Fibroblast of pulmonary artery (primary cell): ENCODE measurements around the gene PTPRN2.

Source experiments
- DNase-seq: peaks from one replicate; pipeline ENCODE4 v3.0.0-alpha.2; 2010; ENCODE audit warnings: low read depth
- H3K4me3 ChIP-seq: replicated peaks from 2 replicates; pipeline ENCODE4 v1.5.1; 2011; ENCODE audit warnings: low read depth, mild to moderate bottlenecking, control low read depth, low read length, moderate library complexity
- TF ChIP-seq, protein P1 (sequence below): IDR thresholded peaks from 2 replicates; pipeline ENCODE4 v1.5.1; 2011; ENCODE audit warnings: mild to moderate bottlenecking, control low read depth, low read length, inconsistent platforms; ENCODE audit errors: missing control alignments

PTPRN2 gene

GRCh38 chr7:158003441-158004122 lies 584.0 kb downstream of the PTPRN2 start:
- DNase-seq, result no peak
- H3K4me3 ChIP-seq, result no peak overlapping the region
- TF ChIP-seq, protein P1, sequence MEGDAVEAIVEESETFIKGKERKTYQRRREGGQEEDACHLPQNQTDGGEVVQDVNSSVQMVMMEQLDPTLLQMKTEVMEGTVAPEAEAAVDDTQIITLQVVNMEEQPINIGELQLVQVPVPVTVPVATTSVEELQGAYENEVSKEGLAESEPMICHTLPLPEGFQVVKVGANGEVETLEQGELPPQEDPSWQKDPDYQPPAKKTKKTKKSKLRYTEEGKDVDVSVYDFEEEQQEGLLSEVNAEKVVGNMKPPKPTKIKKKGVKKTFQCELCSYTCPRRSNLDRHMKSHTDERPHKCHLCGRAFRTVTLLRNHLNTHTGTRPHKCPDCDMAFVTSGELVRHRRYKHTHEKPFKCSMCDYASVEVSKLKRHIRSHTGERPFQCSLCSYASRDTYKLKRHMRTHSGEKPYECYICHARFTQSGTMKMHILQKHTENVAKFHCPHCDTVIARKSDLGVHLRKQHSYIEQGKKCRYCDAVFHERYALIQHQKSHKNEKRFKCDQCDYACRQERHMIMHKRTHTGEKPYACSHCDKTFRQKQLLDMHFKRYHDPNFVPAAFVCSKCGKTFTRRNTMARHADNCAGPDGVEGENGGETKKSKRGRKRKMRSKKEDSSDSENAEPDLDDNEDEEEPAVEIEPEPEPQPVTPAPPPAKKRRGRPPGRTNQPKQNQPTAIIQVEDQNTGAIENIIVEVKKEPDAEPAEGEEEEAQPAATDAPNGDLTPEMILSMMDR, result no peak

DNA sequence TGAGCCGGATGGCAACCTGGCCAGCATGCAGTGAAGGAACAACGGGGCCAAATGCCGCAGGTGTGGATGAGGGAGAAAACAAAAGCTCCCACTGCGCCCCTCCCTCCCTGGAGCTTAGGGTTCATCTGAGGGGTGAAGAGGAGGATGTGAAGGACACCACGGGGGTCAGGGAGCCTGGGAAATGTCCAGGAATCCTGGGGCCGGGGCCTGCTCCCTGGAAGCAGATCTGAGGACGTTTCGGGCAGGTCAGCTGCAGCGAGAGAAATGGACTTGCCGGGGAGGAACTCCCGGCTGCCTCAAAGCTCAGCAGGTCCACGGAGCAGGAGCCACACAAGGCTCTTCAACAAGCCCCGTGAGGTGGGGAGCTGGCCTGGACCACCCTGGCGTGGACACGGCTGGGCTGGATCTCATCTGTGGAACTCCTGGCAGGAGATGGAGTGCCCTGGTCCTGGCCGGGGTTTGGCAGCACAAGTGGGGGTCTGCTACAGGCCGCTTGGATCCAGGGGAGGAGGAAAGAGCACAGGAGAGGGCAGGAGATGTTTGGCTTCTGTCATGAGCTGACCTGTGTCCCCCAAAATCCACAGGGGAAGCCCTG lies 585.0 kb downstream of the PTPRN2 start:
- no peak overlapping the region for H3K4me3 ChIP-seq
- no peak for DNase-seq
- TF ChIP-seq, protein P1, result no peak

DNA sequence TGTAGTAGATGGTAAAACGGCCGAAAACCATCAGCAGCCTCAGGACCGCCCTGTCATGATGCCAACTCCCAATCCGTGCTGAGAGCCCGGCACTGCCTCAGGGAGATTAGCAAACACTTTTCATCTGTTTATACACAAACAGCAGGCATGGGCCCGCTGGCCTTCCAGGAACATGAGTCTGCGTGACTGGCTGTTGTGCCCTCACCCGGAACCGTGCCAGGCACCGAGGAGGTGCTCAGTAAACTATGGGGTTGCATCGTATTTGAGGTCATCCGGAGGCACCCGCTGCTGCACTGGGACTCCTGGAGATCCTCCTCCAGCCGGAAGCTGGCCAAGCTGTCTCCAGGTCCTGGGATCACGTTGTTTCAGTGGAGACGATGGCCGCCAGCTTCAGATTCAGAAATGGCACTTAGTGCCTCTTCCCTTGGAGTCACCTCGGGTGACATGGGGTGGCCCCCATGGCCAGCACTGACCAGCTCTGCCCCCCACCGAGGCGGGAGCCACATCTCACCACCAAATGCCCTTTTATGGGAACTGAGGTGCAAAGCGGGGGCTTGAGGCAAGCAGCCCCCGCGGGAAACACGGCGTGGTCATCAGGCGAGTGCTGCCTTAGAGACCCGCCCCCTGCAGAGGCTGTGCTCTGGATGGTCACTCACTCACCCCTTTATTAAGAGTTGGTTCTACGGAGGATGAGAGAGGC lies 585.9 kb downstream of the PTPRN2 start:
- DNase-seq, result no peak
- H3K4me3 ChIP-seq, result no peak overlapping the region
- TF ChIP-seq, protein P1, result no peak

DNA sequence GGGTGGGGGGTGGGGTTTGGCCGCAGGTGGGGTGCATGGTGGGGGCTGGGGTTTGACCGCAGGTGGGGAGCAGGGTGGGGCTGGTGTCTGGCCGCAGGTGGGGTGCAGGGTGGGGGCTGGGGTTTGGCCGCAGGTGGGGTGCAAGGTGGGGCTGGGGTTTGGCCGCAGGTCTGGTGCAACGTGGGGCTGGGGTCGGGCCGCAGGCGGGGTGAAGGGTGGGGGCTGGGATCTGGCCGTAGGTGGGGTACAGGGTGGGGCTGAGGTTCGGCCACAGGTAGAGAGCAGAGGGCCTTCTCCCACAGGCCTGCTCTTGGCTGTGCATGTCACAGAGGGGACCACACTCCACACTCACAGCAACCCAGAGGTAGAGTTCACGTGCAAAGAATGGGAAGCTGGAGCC lies 586.6 kb downstream of the PTPRN2 start:
- no peak for DNase-seq
- TF ChIP-seq, protein P1, result no peak
- no peak overlapping the region for H3K4me3 ChIP-seq

- no peak overlapping the region for H3K4me3 ChIP-seq
- TF ChIP-seq, protein P1, result no peak
- DNase-seq, result no peak
Measured at GRCh38 chr7:158000160-158000559, 587.5 kb downstream of the PTPRN2 start.

DNA sequence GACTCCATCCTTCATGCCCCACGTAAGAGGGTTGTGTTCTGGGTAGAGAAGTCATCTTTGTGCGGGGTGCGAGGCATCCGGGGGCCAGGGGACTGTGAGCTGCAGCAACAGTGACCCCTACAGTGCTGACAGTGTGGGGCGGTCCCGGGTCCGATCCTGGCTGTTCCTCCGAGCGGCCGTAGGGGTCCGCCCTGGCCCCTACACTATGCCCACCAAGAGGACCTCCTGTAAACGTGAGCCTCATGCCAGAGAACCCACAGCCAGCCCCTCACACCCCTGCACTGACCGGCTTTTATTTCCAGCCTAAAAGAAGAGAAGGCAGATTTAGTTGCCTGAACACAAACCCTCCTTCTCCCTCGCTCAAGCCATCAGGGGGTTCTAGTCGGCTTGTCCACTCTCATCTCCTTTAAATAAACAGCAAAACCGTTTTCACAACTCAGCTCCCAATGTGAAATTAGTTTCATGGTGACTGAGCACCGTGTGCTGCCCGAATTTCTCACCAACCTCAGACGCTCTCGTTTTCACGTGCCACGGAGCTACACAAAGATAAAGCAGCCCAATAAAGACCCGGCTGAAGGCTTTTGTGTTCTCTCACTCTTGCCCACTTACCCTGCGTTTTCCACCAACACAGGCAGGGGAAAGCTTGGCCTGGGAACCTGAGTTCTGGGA lies 588.6 kb downstream of the PTPRN2 start:
- no peak overlapping the region for H3K4me3 ChIP-seq
- TF ChIP-seq, protein P1, result no peak
- no peak for DNase-seq
